ENCODE results near the gene USP7. TPM values are rescaled to one million over a fixed set of nuclear protein-coding genes. Genes with fewer than 3 reads are reported as not detected.

USP7 gene
- 164 and 176 TPM in 2 replicates for total RNA-seq

DNA sequence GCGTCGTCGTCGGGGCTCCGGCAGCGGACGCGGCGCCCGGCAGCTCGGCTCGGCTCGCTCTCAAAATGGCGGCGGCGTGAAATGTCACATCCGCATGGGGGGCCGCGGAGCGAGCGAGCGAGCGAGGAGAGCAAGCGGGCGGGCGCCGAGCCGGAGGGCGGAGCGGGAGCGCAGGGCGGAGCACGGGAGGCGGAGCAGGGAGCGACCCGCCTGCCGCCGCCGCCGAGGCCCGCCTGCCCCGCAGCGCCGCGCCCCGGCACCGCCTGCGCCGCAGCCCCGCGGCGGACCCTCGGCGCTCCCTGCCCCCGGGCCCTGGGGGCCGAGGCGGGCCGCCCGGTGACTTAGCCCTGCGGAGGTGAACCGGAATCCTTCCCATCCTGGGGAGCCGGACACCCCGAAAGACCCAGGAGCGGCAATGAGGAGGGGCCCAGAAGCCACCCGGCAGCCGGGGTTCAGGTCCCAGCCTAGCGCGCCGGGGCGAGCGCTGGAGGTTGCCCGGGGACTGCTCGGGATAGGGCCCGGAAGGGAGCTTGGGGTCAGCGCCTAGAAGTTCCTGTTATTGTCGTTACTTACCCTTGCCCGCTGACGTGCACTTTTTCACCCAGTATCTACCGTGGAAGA, at the start of gene USP7:
USP7 (minus strand) TSS at position 86 of the 621 bp plus-strand sequence. CDS start 621 bp downstream, outside the sequence.
- intact Hi-C loops (cut with micrococcal nuclease) = loop anchor here (5.0 kb wide), 2 partner anchors 42 to 83 kb away; no protein-coding TSS in a partner anchor
- Mint-ChIP-seq H3K27ac (peak within 1 kb of the TSS; percentile 38), H3K9me3 (no peaks in the 10 kb centered on the region), H3K4me1 (ENCODE audit: low read depth) (peaks cover 39% of the 10 kb centered on the region), H3K4me3 (ENCODE audit: low read depth) (peak within 1 kb of the TSS; percentile 91), H3K36me3 (ENCODE audit: low read depth) (peaks cover 13% of the 10 kb centered on the region), H3K27me3 (ENCODE audit: low read depth) (peaks cover 7% of the 10 kb centered on the region)
- DNase-seq (ENCODE audit: low spot score) = peak; percentile 90

DNA sequence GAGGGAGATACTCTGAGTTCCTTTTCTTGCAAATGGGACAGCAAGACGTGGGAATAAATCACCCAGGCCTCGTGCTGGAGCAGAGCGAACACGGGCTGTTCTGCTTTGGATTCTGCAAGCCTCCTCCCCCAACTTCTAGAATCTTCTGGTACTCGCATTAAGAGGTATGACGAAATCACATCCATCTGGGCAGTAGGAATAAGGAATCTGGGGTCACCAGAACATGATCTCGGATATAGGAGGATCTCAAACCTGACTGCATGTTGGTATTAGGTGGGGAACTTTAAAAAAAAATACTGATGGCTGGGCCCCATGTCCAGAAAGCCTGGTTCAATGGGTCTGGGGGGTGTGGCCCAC, 49.8 kb upstream of the USP7 start:
- H3K9me3 Mint-ChIP-seq = peaks cover 8% of the 10 kb centered on the region
- intact Hi-C loops (cut with micrococcal nuclease) = no loop called here
- no peaks in the 10 kb centered on the region for H3K36me3 Mint-ChIP-seq (ENCODE audit: low read depth)
- peaks cover 2% of the 10 kb centered on the region for H3K27me3 Mint-ChIP-seq (ENCODE audit: low read depth)
- no peak overlapping the region for H3K27ac Mint-ChIP-seq
- DNase-seq (ENCODE audit: low spot score) = no peak
- H3K4me1 Mint-ChIP-seq (ENCODE audit: low read depth) = peaks cover 2% of the 10 kb centered on the region
- H3K4me3 Mint-ChIP-seq (ENCODE audit: low read depth) = no peak overlapping the region

DNA sequence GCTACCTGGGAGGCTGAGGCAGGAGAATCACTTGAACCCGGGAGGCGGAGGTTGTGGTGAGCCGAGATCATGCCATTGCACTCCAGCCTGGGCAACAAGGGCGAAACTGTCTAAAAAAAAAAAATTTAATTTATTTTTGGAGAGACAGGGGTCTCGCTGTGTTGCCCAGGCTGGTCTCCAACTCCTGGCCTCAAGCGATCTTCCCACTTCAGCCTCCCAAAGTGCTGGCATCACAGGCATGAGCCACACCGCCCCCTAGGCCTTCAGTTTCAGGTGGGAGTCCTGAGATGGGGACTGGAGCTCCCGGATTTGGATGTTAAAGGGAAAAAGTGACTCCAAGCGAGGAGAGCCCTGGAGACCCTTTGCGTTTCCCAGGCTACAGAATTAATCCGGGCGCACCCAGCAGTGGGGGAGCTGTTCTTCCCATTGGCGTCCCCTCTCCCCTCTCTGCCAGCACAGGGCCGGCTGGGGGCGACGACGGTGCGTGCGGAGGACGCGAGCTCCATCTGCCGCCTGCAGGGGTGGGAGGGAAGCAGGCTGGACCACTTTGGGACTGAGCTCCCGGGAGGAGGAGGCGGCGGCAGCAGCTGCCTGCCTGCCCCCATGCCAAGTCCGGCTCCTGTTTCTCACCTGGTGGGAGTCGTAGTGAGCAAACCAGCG, 49.3 kb upstream of the USP7 start:
- DNase-seq (ENCODE audit: low spot score) = no peak
- no peak overlapping the region for H3K4me3 Mint-ChIP-seq (ENCODE audit: low read depth)
- H3K36me3 Mint-ChIP-seq (ENCODE audit: low read depth) = no peaks in the 10 kb centered on the region
- H3K27ac Mint-ChIP-seq = no peak overlapping the region
- peaks cover 8% of the 10 kb centered on the region for H3K9me3 Mint-ChIP-seq
- H3K4me1 Mint-ChIP-seq (ENCODE audit: low read depth) = peaks cover 2% of the 10 kb centered on the region
- intact Hi-C loops (cut with micrococcal nuclease) = no loop called here
- H3K27me3 Mint-ChIP-seq (ENCODE audit: low read depth) = peaks cover 2% of the 10 kb centered on the region

DNA sequence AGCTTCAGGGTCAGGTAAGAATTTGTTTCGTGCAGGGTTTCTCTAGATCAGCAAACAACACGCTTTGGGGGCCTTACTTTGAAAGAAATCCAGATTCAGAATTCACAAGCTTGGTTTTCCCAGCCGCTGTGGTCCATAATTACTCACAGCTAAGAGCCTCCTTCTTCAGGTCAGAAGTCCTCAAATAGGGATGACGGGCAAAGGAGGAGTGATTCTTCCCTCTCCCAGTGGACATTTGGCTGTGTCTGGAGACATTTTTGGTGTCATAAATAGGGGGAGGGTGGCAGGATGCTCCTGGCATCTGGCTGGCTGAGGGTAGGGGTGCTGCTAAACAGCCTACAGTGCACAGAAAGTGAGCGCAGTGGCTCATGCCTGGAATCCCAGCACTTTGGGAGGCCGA, 48.6 kb upstream of the USP7 start:
- peaks cover 8% of the 10 kb centered on the region for H3K9me3 Mint-ChIP-seq
- H3K36me3 Mint-ChIP-seq (ENCODE audit: low read depth) = no peaks in the 10 kb centered on the region
- no peak overlapping the region for H3K27ac Mint-ChIP-seq
- no peak for DNase-seq (ENCODE audit: low spot score)
- peaks cover 4% of the 10 kb centered on the region for H3K27me3 Mint-ChIP-seq (ENCODE audit: low read depth)
- H3K4me1 Mint-ChIP-seq (ENCODE audit: low read depth) = peaks cover 2% of the 10 kb centered on the region
- H3K4me3 Mint-ChIP-seq (ENCODE audit: low read depth) = no peak overlapping the region
- intact Hi-C loops (cut with micrococcal nuclease) = no loop called here

DNA sequence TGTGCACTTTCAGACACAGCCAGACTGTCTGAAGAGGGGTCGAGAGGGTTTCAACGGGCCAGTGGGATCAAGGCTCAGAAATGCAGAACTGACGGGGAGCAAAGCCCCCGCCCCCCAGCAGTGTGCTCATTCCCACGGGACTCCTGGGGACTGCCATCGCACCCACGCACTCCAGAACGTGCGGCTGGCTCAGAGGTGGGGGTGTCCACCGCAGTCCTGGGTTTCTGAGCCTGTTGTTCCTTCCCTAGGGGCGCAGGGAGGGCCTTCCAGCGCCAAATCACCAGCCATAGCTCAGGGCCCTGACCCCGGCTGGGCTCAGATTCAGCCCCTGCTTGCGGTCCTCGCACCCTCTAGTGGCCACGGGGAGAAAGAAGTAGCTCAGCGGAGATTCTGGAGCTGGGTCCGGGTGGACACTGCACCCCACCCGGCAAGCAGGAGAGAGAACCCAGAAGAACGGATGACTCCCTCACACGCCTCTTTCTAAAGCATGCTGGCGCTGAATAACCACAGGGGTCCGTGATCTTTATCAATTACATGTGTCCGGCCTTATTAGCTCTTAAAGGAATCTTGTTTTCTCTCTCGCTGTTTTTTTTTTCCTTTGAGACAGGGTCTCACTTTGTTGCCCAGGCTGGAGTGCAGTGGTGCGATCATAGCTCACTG, 45.0 kb upstream of the USP7 start:
- Mint-ChIP-seq H3K27ac (no peak overlapping the region), H3K36me3 (ENCODE audit: low read depth) (no peaks in the 10 kb centered on the region)
- DNase-seq (ENCODE audit: low spot score) = peak; percentile 49

DNA sequence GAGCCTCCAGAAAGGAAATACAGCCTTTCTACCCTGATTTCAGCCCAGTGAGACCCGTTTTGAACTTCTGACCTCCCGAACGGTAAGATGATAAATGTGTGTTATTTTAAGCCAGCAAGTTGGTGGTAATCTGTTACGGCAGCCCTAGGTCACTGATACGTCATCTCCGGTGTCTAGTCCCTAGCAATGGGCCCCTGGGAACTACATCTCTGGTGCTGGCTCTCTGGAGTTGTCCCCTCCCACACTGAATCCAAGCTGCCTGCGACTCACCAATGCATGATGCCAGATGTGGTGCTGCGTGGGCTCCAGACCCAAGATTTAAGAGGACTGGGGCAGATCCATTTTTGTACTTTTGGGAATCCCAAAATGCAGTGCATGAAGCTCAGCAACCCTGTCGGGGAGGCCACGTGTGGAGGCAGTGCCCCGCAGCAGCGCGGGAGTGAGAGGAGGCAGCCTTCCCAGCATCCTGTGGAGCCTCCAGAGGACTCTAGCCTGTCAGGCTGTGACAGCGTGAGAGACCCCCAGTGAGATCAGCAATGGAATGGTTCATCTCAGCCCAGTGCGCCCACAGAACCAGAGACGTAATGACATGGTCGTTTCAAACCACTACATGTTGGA, 43.6 kb upstream of the USP7 start:
- no peak overlapping the region for H3K4me3 Mint-ChIP-seq (ENCODE audit: low read depth)
- H3K9me3 Mint-ChIP-seq = no peaks in the 10 kb centered on the region
- intact Hi-C loops (cut with micrococcal nuclease) = no loop called here
- no peaks in the 10 kb centered on the region for H3K36me3 Mint-ChIP-seq (ENCODE audit: low read depth)
- H3K4me1 Mint-ChIP-seq (ENCODE audit: low read depth) = peaks cover 2% of the 10 kb centered on the region
- no peak for DNase-seq (ENCODE audit: low spot score)
- H3K27ac Mint-ChIP-seq = no peak overlapping the region
- peaks cover 9% of the 10 kb centered on the region for H3K27me3 Mint-ChIP-seq (ENCODE audit: low read depth)

More for the DNA sequence above, 45.0 kb upstream of the USP7 start:
- Mint-ChIP-seq H3K27me3 (ENCODE audit: low read depth) (peaks cover 9% of the 10 kb centered on the region), H3K4me3 (ENCODE audit: low read depth) (no peak overlapping the region), H3K4me1 (ENCODE audit: low read depth) (peaks cover 2% of the 10 kb centered on the region), H3K9me3 (no peaks in the 10 kb centered on the region)
- intact Hi-C loops (cut with micrococcal nuclease) = loop anchor here (1.0 kb wide), 1 partner anchor 103 kb away; no protein-coding TSS in a partner anchor

DNA sequence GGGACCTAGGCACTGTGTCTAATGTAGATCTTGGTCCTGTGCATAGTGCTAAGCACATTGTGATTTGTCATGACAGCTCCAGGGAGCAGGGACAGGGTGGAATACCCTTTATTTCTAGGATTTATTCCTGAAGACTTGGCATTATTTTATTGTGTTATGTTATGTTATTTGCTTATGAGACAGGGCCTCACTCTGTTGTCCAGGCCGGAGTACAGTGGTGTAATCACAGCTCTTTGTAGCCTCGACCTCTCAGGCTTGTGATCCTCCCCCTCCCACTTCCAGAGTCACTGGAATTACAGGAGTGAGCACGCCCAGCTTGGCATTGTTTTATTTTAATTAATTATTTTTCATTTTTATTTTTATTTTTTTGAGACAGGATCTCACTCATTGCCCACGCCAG, 40.5 kb upstream of the USP7 start:
- H3K4me1 Mint-ChIP-seq (ENCODE audit: low read depth) = peaks cover 5% of the 10 kb centered on the region
- no peak overlapping the region for H3K27ac Mint-ChIP-seq
- no peak overlapping the region for H3K4me3 Mint-ChIP-seq (ENCODE audit: low read depth)
- intact Hi-C loops (cut with micrococcal nuclease) = no loop called here
- DNase-seq (ENCODE audit: low spot score) = no peak
- H3K27me3 Mint-ChIP-seq (ENCODE audit: low read depth) = peaks cover 9% of the 10 kb centered on the region
- no peaks in the 10 kb centered on the region for H3K9me3 Mint-ChIP-seq
- no peaks in the 10 kb centered on the region for H3K36me3 Mint-ChIP-seq (ENCODE audit: low read depth)

DNA sequence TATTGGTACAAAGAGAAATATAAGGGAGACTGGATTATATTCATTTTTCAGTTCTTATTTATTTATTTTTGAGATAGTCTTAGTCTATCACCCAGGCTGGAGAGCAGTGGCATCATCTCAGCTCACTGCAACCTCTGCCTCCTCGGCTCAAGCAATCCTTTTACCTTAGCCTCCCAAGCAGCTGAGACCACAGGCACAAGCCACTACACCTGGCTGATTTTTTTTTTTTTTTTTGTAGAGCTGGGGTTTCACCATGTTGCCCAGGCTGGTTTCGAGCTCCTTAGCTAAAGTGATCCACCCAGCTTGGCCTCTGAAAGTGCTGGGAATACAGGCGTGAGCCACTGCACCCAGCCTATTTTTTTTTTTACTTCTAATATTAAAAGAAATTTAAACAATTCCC, 40.1 kb upstream of the USP7 start:
- Mint-ChIP-seq H3K4me3 (ENCODE audit: low read depth) (no peak overlapping the region), H3K36me3 (ENCODE audit: low read depth) (no peaks in the 10 kb centered on the region), H3K4me1 (ENCODE audit: low read depth) (peaks cover 4% of the 10 kb centered on the region), H3K27me3 (ENCODE audit: low read depth) (peaks cover 8% of the 10 kb centered on the region), H3K27ac (no peak overlapping the region), H3K9me3 (no peaks in the 10 kb centered on the region)
- intact Hi-C loops (cut with micrococcal nuclease) = no loop called here
- no peak for DNase-seq (ENCODE audit: low spot score)

DNA sequence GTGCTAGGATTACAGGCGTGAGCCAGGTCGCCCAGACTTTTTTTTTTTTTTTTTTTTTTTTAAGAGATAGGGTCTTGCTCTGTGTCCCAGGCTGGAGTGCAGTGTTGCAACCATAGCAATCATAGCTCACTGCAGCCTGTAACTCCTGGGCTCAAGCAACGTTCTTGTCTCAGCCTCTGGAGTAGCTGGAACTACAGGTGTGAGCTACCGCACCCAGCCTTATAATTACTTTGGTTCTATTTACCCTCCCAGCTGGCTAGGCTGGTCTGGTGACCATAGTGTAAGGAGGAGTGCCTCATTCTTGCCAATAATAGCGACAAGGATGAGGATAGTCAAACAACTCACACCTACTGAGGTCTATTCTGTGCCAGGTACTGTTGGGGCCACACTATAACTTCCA, 39.6 kb upstream of the USP7 start:
- no peak for DNase-seq (ENCODE audit: low spot score)
- H3K27ac Mint-ChIP-seq = no peak overlapping the region

DNA sequence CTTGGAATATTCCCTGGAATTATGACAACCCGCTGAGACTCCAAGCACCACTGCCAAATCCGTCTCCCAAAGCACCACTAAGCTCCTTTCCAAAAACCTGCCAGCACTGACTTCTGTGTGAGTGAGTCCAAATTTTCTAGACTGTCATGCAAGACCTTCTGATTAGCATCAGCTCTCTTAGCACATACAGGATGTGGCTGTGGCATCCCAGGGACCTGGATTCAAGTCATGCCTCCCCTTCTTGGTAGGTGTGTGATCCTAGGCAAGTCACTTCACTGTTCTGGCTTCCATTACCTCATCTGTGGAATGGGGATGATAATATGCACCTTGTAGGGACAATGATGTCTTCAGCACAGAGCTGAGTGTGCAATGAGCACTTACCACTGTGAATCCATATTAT, 38.3 kb upstream of the USP7 start:
- peaks cover 3% of the 10 kb centered on the region for H3K4me1 Mint-ChIP-seq (ENCODE audit: low read depth)
- DNase-seq (ENCODE audit: low spot score) = no peak
- H3K27me3 Mint-ChIP-seq (ENCODE audit: low read depth) = peaks cover 3% of the 10 kb centered on the region
- no peaks in the 10 kb centered on the region for H3K9me3 Mint-ChIP-seq
- H3K36me3 Mint-ChIP-seq (ENCODE audit: low read depth) = no peaks in the 10 kb centered on the region
- no peak overlapping the region for H3K27ac Mint-ChIP-seq
- intact Hi-C loops (cut with micrococcal nuclease) = no loop called here
- H3K4me3 Mint-ChIP-seq (ENCODE audit: low read depth) = no peak overlapping the region

More for the DNA sequence above, 39.6 kb upstream of the USP7 start:
- Mint-ChIP-seq H3K36me3 (ENCODE audit: low read depth) (no peaks in the 10 kb centered on the region), H3K4me1 (ENCODE audit: low read depth) (peaks cover 3% of the 10 kb centered on the region), H3K9me3 (no peaks in the 10 kb centered on the region), H3K4me3 (ENCODE audit: low read depth) (no peak overlapping the region), H3K27me3 (ENCODE audit: low read depth) (peaks cover 8% of the 10 kb centered on the region)
- intact Hi-C loops (cut with micrococcal nuclease) = no loop called here

DNA sequence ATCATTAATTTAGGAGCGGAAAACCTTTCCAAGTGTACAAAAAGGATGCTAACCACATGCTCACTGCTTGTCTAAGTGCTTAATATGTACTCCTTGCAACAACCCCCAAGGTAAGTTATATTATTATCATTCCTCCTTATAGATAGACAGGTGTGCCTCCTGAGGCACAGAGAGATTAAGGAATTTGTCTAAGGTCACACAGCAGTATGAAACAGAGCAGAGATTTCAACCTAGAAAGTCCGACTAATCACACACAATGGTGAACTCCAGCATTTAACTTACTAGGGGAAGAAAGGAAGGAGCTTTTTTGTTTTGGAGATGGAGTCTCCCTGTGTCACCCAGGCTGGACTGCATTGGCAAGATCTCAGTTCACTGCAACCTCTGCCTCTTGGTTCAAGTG, 37.0 kb upstream of the USP7 start:
- no peak overlapping the region for H3K4me3 Mint-ChIP-seq (ENCODE audit: low read depth)

DNA sequence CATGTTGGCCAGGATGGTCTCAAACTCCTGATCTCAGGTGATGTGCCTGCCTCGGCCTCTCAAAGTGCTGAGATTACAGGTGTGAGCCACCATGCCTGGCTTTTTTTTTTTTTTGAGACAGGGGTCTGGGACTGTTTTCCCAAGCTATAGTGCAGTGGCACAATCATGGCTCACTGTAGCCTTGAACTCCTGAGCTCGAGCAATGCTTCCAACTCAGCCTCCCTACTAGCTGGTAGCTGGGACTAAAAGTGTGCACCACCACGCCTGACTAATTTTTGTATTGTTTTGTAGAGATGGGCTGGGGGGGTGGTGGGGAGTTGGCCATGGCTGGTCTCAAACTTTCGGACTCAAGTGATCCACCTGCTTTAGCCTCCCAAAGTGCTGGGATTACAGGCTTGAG, 36.1 kb upstream of the USP7 start:
- H3K4me3 Mint-ChIP-seq (ENCODE audit: low read depth) = no peak overlapping the region
- no peaks in the 10 kb centered on the region for H3K9me3 Mint-ChIP-seq
- intact Hi-C loops (cut with micrococcal nuclease) = no loop called here
- no peak for DNase-seq (ENCODE audit: low spot score)
- H3K36me3 Mint-ChIP-seq (ENCODE audit: low read depth) = no peaks in the 10 kb centered on the region
- no peak overlapping the region for H3K27ac Mint-ChIP-seq
- no peaks in the 10 kb centered on the region for H3K27me3 Mint-ChIP-seq (ENCODE audit: low read depth)
- H3K4me1 Mint-ChIP-seq (ENCODE audit: low read depth) = peaks cover 3% of the 10 kb centered on the region

More for the DNA sequence above, 37.0 kb upstream of the USP7 start:
- Mint-ChIP-seq H3K27me3 (ENCODE audit: low read depth) (no peaks in the 10 kb centered on the region), H3K27ac (no peak overlapping the region), H3K4me1 (ENCODE audit: low read depth) (peaks cover 3% of the 10 kb centered on the region), H3K9me3 (no peaks in the 10 kb centered on the region), H3K36me3 (ENCODE audit: low read depth) (no peaks in the 10 kb centered on the region)
- DNase-seq (ENCODE audit: low spot score) = no peak
- intact Hi-C loops (cut with micrococcal nuclease) = no loop called here

DNA sequence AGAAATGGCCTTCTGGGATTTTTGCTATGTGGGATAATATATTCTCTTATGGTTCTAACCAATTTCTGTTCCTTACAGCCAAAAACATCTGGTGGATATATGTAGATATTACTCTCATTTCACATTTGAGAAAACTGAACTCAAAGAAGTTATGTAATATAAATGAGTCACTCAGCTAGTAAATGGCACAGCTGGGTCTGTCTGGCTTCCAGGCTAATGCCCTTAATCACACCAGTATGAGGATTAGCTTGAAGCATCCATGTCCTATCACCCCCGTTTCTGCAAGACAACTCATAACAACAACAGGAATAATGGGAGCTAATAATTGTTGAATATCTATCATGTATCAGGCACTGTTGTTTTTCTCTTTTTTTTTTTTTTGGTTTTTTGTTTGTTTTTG, 34.4 kb upstream of the USP7 start:
- H3K4me1 Mint-ChIP-seq (ENCODE audit: low read depth) = peaks cover 3% of the 10 kb centered on the region
- intact Hi-C loops (cut with micrococcal nuclease) = no loop called here
- no peak for DNase-seq (ENCODE audit: low spot score)
- H3K36me3 Mint-ChIP-seq (ENCODE audit: low read depth) = no peaks in the 10 kb centered on the region
- H3K27ac Mint-ChIP-seq = no peak overlapping the region
- H3K9me3 Mint-ChIP-seq = no peaks in the 10 kb centered on the region
- H3K27me3 Mint-ChIP-seq (ENCODE audit: low read depth) = no peaks in the 10 kb centered on the region
- no peak overlapping the region for H3K4me3 Mint-ChIP-seq (ENCODE audit: low read depth)
